ENCODE data around the gene IRF4.

The IRF4 gene

GRCh38 chr6:381742-382461, 9.7 kb upstream of the IRF4 start:
- no peak for DNase-seq (ENCODE audit: low read depth in 2 of 2, low spot score in 1 of 2)

DNA sequence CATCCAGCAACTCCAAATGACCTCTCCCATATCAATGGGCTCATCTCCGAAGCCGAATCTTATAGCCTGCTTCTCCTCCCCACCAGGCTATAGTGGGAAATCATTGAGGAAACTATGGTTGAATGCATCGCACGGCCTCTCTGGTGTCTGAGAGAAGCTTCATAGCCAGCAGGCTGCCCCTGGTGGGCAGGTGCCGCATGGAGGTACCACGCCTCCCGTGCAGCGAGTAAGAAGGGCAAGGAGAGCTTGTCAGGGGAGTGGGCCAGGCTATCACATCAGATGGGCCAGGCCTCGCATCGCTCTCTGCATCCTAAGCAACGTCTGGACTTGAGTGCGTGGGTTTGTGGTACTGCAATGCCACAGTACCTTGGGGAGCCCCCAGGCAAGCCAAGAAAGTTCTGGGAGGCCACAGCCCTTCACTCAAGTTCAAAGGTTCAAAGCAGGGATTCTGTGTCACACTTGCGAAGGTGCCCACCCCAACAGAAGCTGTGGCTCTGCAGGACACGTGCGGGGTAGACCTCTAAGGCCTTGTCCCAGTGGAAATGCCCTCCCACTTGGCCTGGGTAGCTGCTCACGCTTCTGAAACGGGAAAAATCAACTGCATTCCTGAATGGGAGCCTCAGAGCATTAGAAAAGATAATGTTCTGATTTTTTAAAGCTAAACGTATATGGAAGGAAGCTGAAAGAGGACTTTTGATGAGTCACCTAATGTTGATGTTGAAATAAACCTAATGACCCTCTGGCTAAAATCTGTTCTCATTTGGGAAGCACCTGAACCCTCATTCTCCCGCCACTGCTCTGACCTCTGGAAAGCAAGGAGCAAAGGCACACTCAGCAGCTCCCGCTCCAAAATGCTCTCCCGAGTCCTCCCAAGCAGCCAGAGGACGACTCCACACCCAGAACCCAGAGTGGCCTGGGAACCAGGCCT, 8.4 kb upstream of the IRF4 start:
- no peak for DNase-seq (ENCODE audit: low read depth in 2 of 2, low spot score in 1 of 2)

- DNase-seq (ENCODE audit: low read depth in 2 of 2, low spot score in 1 of 2): no peak
Measured at GRCh38 chr6:383856-384255, 7.7 kb upstream of the IRF4 start.

GRCh38 chr6:384898-385297, 6.7 kb upstream of the IRF4 start:
- no peak for DNase-seq (ENCODE audit: low read depth in 2 of 2, low spot score in 1 of 2)

- no peak for DNase-seq (ENCODE audit: low read depth in 2 of 2, low spot score in 1 of 2)
Measured at GRCh38 chr6:385614-386013, 5.9 kb upstream of the IRF4 start.

GRCh38 chr6:386688-387266, 4.8 kb upstream of the IRF4 start:
- DNase-seq (ENCODE audit: low read depth in 2 of 2, low spot score in 1 of 2): no peak

DNA sequence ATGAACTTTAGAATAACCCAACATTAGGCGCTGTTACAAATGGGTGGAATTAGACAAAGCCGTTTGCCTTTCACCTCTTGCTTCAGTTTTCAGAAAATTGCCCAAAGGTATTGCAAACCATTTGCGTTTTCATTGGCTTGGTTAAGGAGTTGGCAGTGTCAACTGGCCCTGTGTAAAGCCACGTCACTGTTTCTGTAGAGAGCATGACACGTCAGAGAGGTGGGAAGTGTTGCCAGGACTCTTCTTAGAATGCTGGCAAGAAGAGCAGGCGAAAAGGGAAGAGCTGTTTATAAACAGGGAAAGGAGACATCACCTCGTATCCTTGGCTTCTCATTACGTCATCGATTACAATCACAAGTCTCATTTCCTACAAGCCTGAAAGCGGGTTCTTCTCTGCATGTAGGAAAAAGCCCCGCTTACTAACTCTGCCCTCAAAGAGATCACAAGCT, 4.2 kb upstream of the IRF4 start:
- no peak for DNase-seq (ENCODE audit: low read depth in 2 of 2, low spot score in 1 of 2)

DNA sequence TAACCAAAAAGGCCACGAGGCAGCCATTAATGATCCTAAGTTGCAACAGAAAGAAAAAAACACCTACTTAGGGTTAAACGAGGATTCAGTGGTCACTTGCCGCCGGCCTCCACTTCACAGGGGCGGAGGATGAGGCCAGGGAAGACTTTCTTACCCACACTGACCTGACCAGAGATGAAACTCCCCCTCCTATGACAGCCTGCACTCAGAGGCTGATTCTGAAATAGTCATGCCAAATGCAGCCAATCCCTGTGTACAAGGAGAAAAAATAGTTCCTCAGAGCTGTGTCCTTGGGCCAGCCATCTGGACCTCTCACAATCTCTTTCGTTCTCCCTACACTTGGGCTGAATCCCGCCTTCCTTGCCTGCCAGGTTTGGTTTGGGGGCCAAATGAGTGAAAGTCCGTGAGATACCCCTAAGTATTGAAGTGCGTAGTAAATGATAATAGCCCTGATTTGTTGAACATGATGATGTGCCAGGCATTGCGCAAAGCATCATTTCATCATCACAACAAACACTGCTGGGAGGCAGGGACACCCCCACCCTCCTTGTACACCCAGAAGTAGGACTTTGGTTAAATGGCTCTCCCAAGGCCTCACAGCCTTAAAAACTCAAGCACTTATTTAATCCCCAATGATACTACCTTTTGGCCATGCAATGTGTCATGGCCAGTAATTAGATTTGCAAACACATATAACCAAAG, 3.2 kb upstream of the IRF4 start:
- DNase-seq (ENCODE audit: low read depth in 2 of 2, low spot score in 1 of 2): no peak

- no peak for DNase-seq (ENCODE audit: low read depth in 2 of 2, low spot score in 1 of 2)
Measured at GRCh38 chr6:389143-389542, 2.4 kb upstream of the IRF4 start.

- DNase-seq (ENCODE audit: low read depth in 2 of 2, low spot score in 1 of 2): no peak
Measured at GRCh38 chr6:389622-390021, 1.9 kb upstream of the IRF4 start.

DNA sequence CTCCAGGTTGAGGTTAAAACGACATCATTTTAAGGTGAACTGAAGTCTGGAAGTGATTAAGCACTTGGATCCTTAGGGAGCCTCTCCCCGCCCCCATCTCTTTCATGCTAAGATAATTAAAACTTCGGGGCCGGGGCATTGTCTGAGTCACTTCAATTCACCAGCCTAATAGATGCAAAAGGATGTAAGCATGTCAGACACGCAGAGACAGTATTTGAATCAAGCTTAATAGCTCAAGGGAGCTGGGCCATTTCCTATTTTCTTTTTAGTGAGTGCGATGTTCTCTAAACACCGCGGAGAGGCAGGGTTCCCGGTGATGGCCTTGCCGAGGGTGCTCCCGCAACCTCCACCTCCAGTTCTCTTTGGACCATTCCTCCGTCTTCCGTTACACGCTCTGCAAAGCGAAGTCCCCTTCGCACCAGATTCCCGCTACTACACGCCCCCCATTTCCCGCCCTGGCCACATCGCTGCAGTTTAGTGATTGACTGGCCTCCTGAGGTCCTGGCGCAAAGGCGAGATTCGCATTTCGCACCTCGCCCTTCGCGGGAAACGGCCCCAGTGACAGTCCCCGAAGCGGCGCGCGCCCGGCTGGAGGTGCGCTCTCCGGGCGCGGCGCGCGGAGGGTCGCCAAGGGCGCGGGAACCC, 516 bp upstream of the IRF4 start:
- DNase-seq (ENCODE audit: low read depth in 2 of 2, low spot score in 1 of 2): no peak

- DNase-seq (ENCODE audit: low read depth in 2 of 2, low spot score in 1 of 2): no peak
Measured at GRCh38 chr6:392441-393390, 1.2 kb downstream of the IRF4 start.

DNA sequence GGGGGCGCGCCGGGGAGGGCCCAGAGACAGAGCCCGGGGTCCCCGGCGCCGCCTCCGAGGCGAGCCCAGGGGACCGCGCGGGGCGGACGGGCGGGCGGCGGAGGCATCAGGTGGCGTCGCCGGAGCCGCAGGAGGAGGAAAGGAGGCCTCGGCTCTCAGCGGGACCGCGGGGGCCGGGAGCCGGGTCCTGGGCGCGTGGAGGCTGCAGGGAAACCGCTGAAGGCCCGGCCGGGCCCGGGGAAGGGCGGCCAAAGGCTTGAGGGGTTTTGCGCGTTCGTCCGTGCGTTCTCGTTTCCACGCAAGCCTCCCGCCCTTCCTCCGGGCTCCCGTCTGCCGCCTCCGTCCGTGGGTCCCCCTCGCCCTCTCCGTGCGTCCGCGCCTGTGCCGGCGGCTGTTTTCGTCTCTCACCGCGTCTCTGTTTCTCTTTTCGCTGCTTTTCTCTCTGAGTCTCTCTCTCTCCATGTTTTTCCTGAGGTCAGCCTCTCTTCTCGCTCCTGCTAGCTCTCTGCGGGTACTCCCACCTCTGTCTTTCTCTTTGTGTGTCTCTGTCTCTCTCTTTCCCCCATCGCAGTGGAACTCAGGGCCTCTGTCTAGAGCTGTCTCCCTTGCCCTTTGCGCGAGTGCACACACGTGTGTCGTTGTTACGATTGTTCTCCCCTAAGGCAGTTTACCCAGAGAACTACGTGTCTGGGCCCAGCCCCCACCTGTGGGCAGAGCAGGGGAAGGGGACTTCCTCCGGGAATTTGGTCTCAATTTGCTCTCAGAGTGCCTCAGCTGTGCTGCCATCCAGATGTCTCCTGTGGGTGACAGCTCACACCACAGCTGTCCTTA, 2.1 kb downstream of the IRF4 start:
- no peak for DNase-seq (ENCODE audit: low read depth in 2 of 2, low spot score in 1 of 2)

GRCh38 chr6:394641-395289, 3.2 kb downstream of the IRF4 start:
- DNase-seq (ENCODE audit: low read depth in 2 of 2, low spot score in 1 of 2): no peak

DNA sequence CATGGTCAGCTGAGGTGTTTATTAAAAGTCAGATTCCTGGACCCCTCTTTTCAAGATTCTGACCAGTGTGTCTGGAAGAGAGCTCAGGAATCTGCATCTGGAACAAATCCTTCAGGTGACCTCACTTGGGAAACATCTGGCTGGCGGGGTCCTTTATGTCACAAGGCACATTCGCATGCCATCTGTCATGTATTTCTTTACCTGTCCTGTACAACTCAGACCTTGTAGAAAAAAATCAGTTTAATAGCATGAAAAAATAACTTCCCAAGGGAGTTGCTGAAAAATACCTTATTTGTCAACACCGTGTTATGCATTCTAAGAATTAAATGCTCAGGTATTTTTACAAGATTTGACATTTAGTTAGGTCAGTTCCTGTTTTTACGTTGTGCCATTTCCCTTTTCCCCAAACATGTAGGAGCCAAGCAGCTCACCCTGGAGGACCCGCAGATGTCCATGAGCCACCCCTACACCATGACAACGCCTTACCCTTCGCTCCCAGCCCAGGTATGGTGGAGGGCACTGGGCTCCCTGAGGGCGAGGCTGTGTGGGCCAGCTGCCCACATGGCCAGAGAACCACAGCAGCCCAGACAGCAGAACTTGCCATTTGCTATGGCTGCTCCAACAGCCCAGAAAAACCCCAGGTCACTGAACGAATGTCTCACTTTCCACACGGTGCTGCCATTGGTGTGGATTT, 4.0 kb downstream of the IRF4 start:
- DNase-seq (ENCODE audit: low read depth in 2 of 2, low spot score in 1 of 2): no peak

- DNase-seq (ENCODE audit: low read depth in 2 of 2, low spot score in 1 of 2): no peak
Measured at GRCh38 chr6:396126-396520, 4.6 kb downstream of the IRF4 start.

DNA sequence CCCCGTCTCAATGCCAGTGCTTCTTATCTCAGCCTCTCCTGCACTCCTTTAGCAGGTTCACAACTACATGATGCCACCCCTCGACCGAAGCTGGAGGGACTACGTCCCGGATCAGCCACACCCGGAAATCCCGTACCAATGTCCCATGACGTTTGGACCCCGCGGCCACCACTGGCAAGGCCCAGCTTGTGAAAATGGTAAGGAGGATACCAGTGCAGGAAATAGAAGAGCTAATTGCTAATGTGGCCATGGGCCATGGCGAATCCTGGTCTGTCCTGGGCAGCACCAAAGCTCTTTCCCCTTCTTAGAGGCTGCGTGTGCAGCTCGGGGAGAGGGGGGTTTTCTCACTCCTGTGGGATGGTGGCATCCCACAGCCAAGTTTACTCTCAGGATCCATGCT, 5.5 kb downstream of the IRF4 start:
- DNase-seq (ENCODE audit: low read depth in 2 of 2, low spot score in 1 of 2): no peak

DNA sequence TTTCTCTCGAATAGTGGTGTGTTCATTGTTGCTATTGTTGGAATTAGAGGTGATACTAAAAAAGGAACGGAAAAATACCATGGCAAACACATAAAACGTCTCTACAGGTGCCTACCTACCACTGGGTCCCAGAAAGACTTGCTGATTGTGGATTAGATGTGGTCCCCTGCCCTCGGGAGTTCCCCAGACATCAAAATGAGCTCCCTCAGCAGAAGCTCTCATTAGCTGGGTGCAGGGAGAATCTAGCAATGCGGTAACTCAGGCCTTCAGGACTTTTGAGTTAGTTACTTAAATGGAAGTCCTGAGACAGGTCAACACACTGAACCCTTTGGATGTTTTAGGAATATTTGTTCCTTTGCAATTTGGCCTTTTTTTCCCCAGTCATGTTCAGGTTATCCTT, 6.1 kb downstream of the IRF4 start:
- no peak for DNase-seq (ENCODE audit: low read depth in 2 of 2, low spot score in 1 of 2)
